K562 (cell line): ENCODE results near the gene TMEM214. TPM values are rescaled to one million over a fixed set of nuclear protein-coding genes. Genes with fewer than 3 reads are reported as not detected.

Experiments used
- ATAC-seq: fragments of 200-7000 bp; cut with Tn5 transposase; 3 replicates; pipeline ENCODE4 v1.9.1; 2020; ENCODE audit warnings: moderate library complexity
- BruUV-seq: library from RNA; stranded (reverse); fragments of 400-500 nt; replicated peaks from 2 replicates; lab custom pipeline; 2021; lab: Mats Ljungman, UMichigan
- CTCF ChIA-PET: fragments of 300-600 bp; formaldehyde crosslinking; extraction: SDS; loops from one replicate; lab custom pipeline; 2021; ENCODE audit warnings: low intra/inter-chr PET ratio; lab: Yijun Ruan, JAX
- POLR2A ChIA-PET: fragments of 300-600, 350-650 bp; sonication (Branson Sonifier 250); formaldehyde crosslinking; extraction: SDS; loops from one replicate; lab custom pipeline; 2021; ENCODE audit warnings: antibody characterized with exemption, inconsistent platforms; lab: Yijun Ruan, JAX
- DNase-seq, 4 experiments: peaks; one replicate each; pipeline versions ENCODE4 v3.0.0 to v3.0.0-alpha.2; 2011 to 2018; ENCODE audit warnings: low spot score in 3 of 4, mixed read lengths in 3 of 4; ENCODE audit errors: extremely low read depth in 1 of 4
- FAIRE-seq: peaks from 2 replicates; lab custom pipeline; 2011; peaks lifted over from hg19 to GRCh38; lab: Jason Lieb, UNC
- H2AFZ ChIP-seq: 2 replicates; pipeline ENCODE4 v1.6.0; 2011; ENCODE audit warnings: low read depth, low read length, control low read depth, inconsistent platforms
- H3K27ac ChIP-seq: fragments of 200-600 bp; 3 replicates; pipeline ENCODE4 v1.8.0; 2011; ENCODE audit warnings: low read depth, mild to moderate bottlenecking, control low read depth, inconsistent platforms, low read length, moderate library complexity, mixed read lengths; ENCODE audit errors: extremely low read depth
- H3K27me3 ChIP-seq, 2 experiments: fragments of 300-600 bp in 1 of 2; 2 replicates in 1 of 2; 3 replicates in 1 of 2; pipeline versions ENCODE4 v1.6.0 to v1.8.0; 2011; ENCODE audit warnings: inconsistent platforms in 2 of 2, low read length in 2 of 2, mild to moderate bottlenecking in 1 of 2, mixed read lengths in 1 of 2, moderate library complexity in 1 of 2; ENCODE audit not compliant: control insufficient read depth in 2 of 2, insufficient read depth in 2 of 2
- H3K36me3 ChIP-seq: fragments of 300-600 bp; 3 replicates; pipeline ENCODE4 v1.8.0; 2011; ENCODE audit warnings: mild to moderate bottlenecking, low read length, inconsistent platforms; ENCODE audit not compliant: control insufficient read depth, insufficient read depth
- H3K4me1 ChIP-seq, 2 experiments: fragments of 200-600 bp in 1 of 2; replicated peaks in 1 of 2; 2 replicates in 1 of 2; 3 replicates in 1 of 2; pipeline versions ENCODE4 v1.5.1 to v1.8.0; 2011; ENCODE audit warnings: inconsistent platforms in 2 of 2, low read length in 2 of 2, mild to moderate bottlenecking in 1 of 2, mixed read lengths in 1 of 2, moderate library complexity in 1 of 2; ENCODE audit not compliant: control insufficient read depth in 2 of 2, insufficient read depth in 2 of 2
- H3K4me2 ChIP-seq: 2 replicates; pipeline ENCODE4 v1.6.1; 2011; ENCODE audit warnings: low read length, control low read depth, inconsistent platforms, mixed read lengths; ENCODE audit not compliant: insufficient read depth
- H3K4me3 ChIP-seq: fragments of 200-600 bp; sonication (generic), shearing (Covaris generic); 2 replicates; pipeline ENCODE4 v1.5.1; 2016; ENCODE audit warnings: control low read depth, inconsistent platforms
- H3K79me2 ChIP-seq: fragments of 200-600 bp; 3 replicates; pipeline ENCODE4 v1.8.0; 2011; ENCODE audit warnings: low read length, inconsistent platforms; ENCODE audit not compliant: control insufficient read depth, insufficient read depth
- H3K9ac ChIP-seq, 2 experiments: 2 replicates each; pipeline versions ENCODE4 v1.6.0 to v1.6.1; 2011; ENCODE audit warnings: low read depth in 2 of 2, low read length in 2 of 2, control low read depth in 1 of 2, inconsistent platforms in 1 of 2, mild to moderate bottlenecking in 1 of 2, mixed read lengths in 1 of 2; ENCODE audit not compliant: insufficient read depth in 1 of 2
- H3K9me1 ChIP-seq: one replicate; pipeline ENCODE4 v1.6.0; 2011; ENCODE audit warnings: inconsistent platforms, mild to moderate bottlenecking, low read length, moderate library complexity; ENCODE audit not compliant: control insufficient read depth, insufficient read depth
- H3K9me3 ChIP-seq: replicated peaks from 2 replicates; pipeline ENCODE4 v1.5.1; 2011; ENCODE audit warnings: low read depth, low read length, inconsistent platforms; ENCODE audit not compliant: control insufficient read depth, insufficient read depth
- H4K20me1 ChIP-seq: replicated peaks from 2 replicates; pipeline ENCODE4 v1.6.1; 2011; ENCODE audit warnings: low read length, inconsistent platforms, mixed read lengths; ENCODE audit not compliant: control insufficient read depth, insufficient read depth
- ARID2 ChIP-seq: fragments of 450-650 bp; IDR thresholded peaks from 2 replicates; pipeline ENCODE4 v1.6.1; 2017; ENCODE audit warnings: antibody characterized with exemption, mild to moderate bottlenecking
- BRD9 ChIP-seq: fragments of 450-650 bp; IDR thresholded peaks from 2 replicates; pipeline ENCODE4 v1.6.1; 2018; ENCODE audit warnings: low read depth; ENCODE audit not compliant: partially characterized antibody
- ESRRA ChIP-seq: fragments of 450-650 bp; IDR thresholded peaks from 2 replicates; pipeline ENCODE4 v1.6.1; 2014; ENCODE audit warnings: low read depth, mild to moderate bottlenecking, moderate library complexity, borderline replicate concordance
- HCFC1 ChIP-seq: IDR thresholded peaks from 2 replicates; pipeline ENCODE4 v1.6.1; 2012; ENCODE audit warnings: low read depth, low read length, improper control_type of control experiment
- PHF21A ChIP-seq: fragments of 450-650 bp; IDR thresholded peaks from 2 replicates; pipeline ENCODE4 v1.6.1; 2017; ENCODE audit warnings: low read depth, borderline replicate concordance
- RBM14 ChIP-seq: fragments of 200-400 bp; formaldehyde crosslinking; IDR thresholded peaks from 2 replicates; pipeline ENCODE4 v1.6.1; 2018; ENCODE audit warnings: low read depth, mild to moderate bottlenecking, low read length, moderate library complexity, borderline replicate concordance; ENCODE audit not compliant: insufficient read depth
- TEAD1 ChIP-seq, 2 experiments: fragments of 450-650 bp in 1 of 2; sonication (generic) in 1 of 2; formaldehyde crosslinking; IDR thresholded peaks; 2 replicates each; pipeline versions ENCODE4 v1.4.0 to v1.8.0; 2020 to 2022; ENCODE audit warnings: mild to moderate bottlenecking in 2 of 2, missing genetic modification reagents in 1 of 2
- ZC3H11A ChIP-seq: IDR thresholded peaks from 2 replicates; pipeline ENCODE4 v1.6.1; 2012; ENCODE audit warnings: low read depth, low read length, improper control_type of control experiment
- ZNF175 ChIP-seq: fragments of 200-800 bp; sonication (Bioruptor generic); IDR thresholded peaks from 2 replicates; pipeline ENCODE4 v1.6.1; 2016; ENCODE audit warnings: low read depth, mild to moderate bottlenecking, missing genetic modification characterization, missing compliant biosample characterization
- ZNF224 ChIP-seq: sonication (generic); formaldehyde crosslinking; IDR thresholded peaks from 2 replicates; pipeline ENCODE4 v1.8.0; 2022; ENCODE audit warnings: mild to moderate bottlenecking, missing genetic modification reagents
- ZNF263 ChIP-seq: sonication (generic); formaldehyde crosslinking; IDR thresholded peaks from 2 replicates; pipeline ENCODE4 v1.8.0; 2022; ENCODE audit warnings: mild to moderate bottlenecking, missing genetic modification reagents, borderline replicate concordance
- ZNF408 ChIP-seq: fragments of 250-450 bp; sonication (Bioruptor Pico); IDR thresholded peaks from 2 replicates; pipeline ENCODE4 v1.4.0; 2020; ENCODE audit warnings: low read depth, mild to moderate bottlenecking, moderate library complexity
- ZNF79 ChIP-seq: fragments of 250-450 bp; sonication (Bioruptor Pico); IDR thresholded peaks from 2 replicates; pipeline ENCODE4 v1.4.0; 2020; ENCODE audit warnings: low read depth, mild to moderate bottlenecking, moderate library complexity
- WGBS: fragments of 100-300 bp; shearing (Covaris generic); methylation state at CpG from one replicate; pipeline ENCODE4 v1.1.6; 2016; ENCODE audit warnings: low coverage, mixed read lengths; ENCODE audit not compliant: insufficient coverage; ENCODE audit errors: missing lambda C conversion rate; 5-methylcytosine and 5-hydroxymethylcytosine counted together
- in situ Hi-C: fragments of 300-500 bp; cut with MboI; formaldehyde crosslinking; loops from 4 replicates; pipeline ENCODE4 v1.15.0; 2018; ENCODE audit warnings: inconsistent platforms, mixed read lengths
- intact Hi-C: fragments of 100-400 bp; cut with micrococcal nuclease; formaldehyde crosslinking; loops from 2 replicates; pipeline ENCODE4 v1.14.2; 2022
- polyA plus RNA-seq, 8 experiments: library from polyadenylated mRNA; depleted of rRNA in 4 of 8; stranded (reverse) in 5 of 8; unstranded in 3 of 8; fragments of >200 nt; fragmentation: Nextera tagmentation in 2 of 8; fragmentation: Illumina TruSeq in 1 of 8; extraction: Ambion mirVana in 2 of 8; extraction: Trizol in 1 of 8; gene quantifications; 2 replicates each; pipeline versions ENCODE4 v1.2.1 to v1.2.3, GENCODE V29; 2011 to 2014; ENCODE audit warnings: inconsistent platforms in 1 of 8, missing spikeins in 1 of 8
- total RNA-seq, 7 experiments: library from RNA; depleted of rRNA in 6 of 7; stranded (reverse); fragments of >200 nt in 6 of 7; fragmentation: Illumina TruSeq in 2 of 7; extraction: Trizol in 2 of 7; gene quantifications; 2 replicates each; pipeline versions ENCODE4 v1.2.1 to v1.2.3, GENCODE V29; 2011 to 2021; ENCODE audit warnings: low replicate concordance in 1 of 7
- TF ChIP-seq, protein P1 (sequence below): fragments of 250-450 bp; sonication (Bioruptor Pico); IDR thresholded peaks from 2 replicates; pipeline ENCODE4 v1.8.0; 2021; ENCODE audit warnings: borderline replicate concordance, mild to moderate bottlenecking, moderate library complexity; ENCODE audit not compliant: poor library complexity, severe bottlenecking
- TF ChIP-seq, protein P2 (sequence below): fragments of 450-650 bp; formaldehyde crosslinking; IDR thresholded peaks from 2 replicates; pipeline ENCODE4 v1.4.0; 2022; ENCODE audit warnings: missing genetic modification characterization

Gene TMEM214
- total and polyA plus RNA-seq, 9 of the 15 experiments (the other 6 are each of a cell fraction or from before 2014, with no cell fraction given) = 11.4 to 81.4 (median 44.1) TPM

DNA sequence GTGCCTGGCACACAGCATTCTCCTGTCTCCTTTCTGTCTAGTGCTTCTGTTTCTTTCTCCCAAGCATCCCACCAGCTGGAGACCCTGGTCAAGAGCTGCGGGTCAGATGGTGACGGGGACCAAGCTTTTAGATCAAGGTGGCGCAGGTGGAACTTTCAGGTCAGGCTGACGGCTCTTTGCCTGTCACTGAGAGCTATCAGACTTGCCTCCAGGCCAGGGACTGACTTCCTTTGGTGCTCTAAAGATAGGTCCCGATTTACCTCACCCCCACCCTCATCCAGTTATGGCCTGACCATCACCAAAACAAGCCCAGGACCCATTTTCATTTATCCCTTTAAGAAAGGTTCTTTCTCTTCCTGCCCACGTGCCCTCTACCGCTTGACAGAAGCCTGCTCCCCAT, 44.5 kb downstream of the TMEM214 start:
- H3K36me3 ChIP-seq = no peaks in the 10 kb centered on the region
- intact Hi-C loops (no loop called here), in situ Hi-C loops (no loop called here)
- H3K4me3 ChIP-seq = no peak overlapping the region
- no peaks in the 10 kb centered on the region for H3K79me2 ChIP-seq
- peaks cover 51 to 65% of the 10 kb centered on the region in 2 experiments for H3K4me1 ChIP-seq
- H3K27me3 ChIP-seq = no peaks in the 10 kb centered on the region
- no peak for DNase-seq
- ATAC-seq = no peak
- no peak for FAIRE-seq
- peak overlapping the region in 1 of 2 experiments; percentile 19; a peak in 1 of 4 replicates for H3K9ac ChIP-seq
- H3K9me1 ChIP-seq = peaks cover 4% of the 10 kb centered on the region
- no peak for TF ChIP-seq ZNF224
- no peak for TF ChIP-seq ARID2
- no peak for TF ChIP-seq ZNF408 (CRISPR knock-in tag)
- no peak for TF ChIP-seq ZC3H11A
- no peak for TF ChIP-seq ZNF175 (CRISPR knock-in tag)
- no peak for TF ChIP-seq ZNF263 (CRISPR knock-in tag)
- no peak for TF ChIP-seq RBM14
- no peak for TF ChIP-seq ESRRA
- no peak for TF ChIP-seq BRD9
- TF ChIP-seq PHF21A = no peak
- TF ChIP-seq HCFC1 = no peak
- TF ChIP-seq, protein P1, sequence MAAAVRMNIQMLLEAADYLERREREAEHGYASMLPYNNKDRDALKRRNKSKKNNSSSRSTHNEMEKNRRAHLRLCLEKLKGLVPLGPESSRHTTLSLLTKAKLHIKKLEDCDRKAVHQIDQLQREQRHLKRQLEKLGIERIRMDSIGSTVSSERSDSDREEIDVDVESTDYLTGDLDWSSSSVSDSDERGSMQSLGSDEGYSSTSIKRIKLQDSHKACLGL (CRISPR knock-in tag) = no peak
- TF ChIP-seq, protein P2, sequence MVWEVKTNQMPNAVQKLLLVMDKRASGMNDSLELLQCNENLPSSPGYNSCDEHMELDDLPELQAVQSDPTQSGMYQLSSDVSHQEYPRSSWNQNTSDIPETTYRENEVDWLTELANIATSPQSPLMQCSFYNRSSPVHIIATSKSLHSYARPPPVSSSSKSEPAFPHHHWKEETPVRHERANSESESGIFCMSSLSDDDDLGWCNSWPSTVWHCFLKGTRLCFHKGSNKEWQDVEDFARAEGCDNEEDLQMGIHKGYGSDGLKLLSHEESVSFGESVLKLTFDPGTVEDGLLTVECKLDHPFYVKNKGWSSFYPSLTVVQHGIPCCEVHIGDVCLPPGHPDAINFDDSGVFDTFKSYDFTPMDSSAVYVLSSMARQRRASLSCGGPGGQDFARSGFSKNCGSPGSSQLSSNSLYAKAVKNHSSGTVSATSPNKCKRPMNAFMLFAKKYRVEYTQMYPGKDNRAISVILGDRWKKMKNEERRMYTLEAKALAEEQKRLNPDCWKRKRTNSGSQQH (CRISPR knock-in tag) = no peak
- TF ChIP-seq ZNF79 (CRISPR knock-in tag) = no peak
- TF ChIP-seq TEAD1 (CRISPR knock-in tag; IDR thresholded peaks at IDR 0.05) = no peak
- WGBS = 76% methylated on average over 5 of the region's 7 CpGs
- ChIA-PET CTCF (no interaction called here), POLR2A (interaction anchor here (1.2 to 1.4 kb wide), 3 partner anchors 10 to 14 kb away, joined by 4 to 7 read pairs (median 5); partner anchors contain the start of gene KHK)
- H3K4me2 ChIP-seq = no peak overlapping the region
- no peak overlapping the region for H2AFZ ChIP-seq
- H4K20me1 ChIP-seq = no peaks in the 10 kb centered on the region
- H3K9me3 ChIP-seq = no peaks in the 10 kb centered on the region
- H3K27ac ChIP-seq = no peak overlapping the region
- BruUV-seq = no TSS peak
